ENCODE results near the gene GRB2. TPM values are rescaled to one million over a fixed set of nuclear protein-coding genes. Genes with fewer than 3 reads are reported as not detected.
A peak's percentile ranks its signal among the peaks of the same experiment; 100 is the strongest.
"Not testable (repeated sequence)": the region's sequence is repeated elsewhere in the genome, so short reads cannot be mapped to it uniquely, and the experiment has no call there.

The GRB2 gene
- 88.3 TPM for total RNA-seq

DNA sequence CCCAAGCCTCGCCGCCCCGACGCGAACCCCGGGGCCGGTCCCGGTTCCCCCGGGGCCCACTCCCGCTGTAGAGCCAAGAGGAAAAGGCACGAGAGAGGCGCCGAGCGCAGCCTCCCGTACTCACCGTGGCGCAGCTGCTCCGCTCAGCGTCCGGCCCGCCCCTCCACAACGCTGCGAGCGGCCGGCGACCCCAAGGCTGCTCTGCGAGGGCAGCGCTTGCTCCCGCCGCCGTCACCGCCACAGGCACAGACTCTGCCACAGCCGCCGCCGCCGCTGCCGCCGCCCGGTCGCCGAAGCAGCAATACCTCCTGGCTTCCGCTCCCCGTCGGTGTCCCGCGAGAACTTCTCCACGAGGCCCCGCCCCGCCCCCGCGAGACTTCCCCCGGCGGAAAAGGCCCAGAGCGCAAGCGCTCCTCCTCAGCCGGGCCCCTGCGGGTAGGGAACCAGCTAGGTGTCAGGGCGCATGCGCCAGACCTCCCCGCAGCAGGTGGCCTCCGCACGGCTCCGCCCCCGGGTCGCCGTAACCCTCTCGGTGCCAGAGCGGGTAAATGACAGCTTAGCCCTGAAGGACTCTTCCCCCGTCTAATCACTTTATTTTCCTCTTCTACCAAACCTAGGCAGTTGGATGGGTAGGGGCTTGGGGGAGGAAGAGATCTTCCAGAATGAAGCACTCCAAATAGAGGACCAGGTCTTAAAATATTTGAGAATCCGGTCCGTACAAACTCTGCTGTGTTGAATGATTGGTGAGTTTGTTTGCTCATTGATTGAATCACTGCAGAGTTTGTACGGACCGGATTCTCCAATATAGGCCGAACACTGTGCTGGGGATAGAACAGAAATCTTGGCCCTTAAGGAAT is at the start of gene GRB2:
GRB2 (minus strand) TSS at position 314 of the 857 bp plus-strand sequence. CDS start 12,050 bp downstream, outside the sequence.
- peak; percentile 94 to 98 (median 97) for DNase-seq (ENCODE audit: low read depth in 2 of 3, low spot score in 2 of 3)

DNA sequence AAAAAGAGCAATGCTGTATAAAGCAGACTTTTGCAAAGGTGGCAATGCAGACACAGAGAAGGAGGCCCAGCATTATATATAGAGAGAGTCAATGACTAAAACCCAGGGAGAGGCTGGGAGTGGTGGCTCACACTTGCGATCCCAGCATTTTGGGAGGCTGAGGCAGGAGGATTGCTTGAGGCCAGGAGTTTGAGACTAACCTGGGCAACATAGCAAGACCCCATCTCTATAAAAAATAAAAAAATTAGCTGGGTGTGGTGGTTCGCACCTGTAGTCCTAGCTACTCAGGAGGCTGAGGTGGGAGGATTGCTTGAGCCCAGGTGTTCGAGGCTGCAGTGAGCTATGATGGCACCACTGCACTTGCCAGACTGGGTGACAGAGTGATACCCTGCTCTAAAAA is 49.2 kb upstream of the GRB2 start:
- not testable (repeated sequence) for DNase-seq (ENCODE audit: low read depth in 2 of 3, low spot score in 2 of 3)

- peak in 2 of 3 donors; percentile 24 to 83 for DNase-seq (ENCODE audit: low read depth in 2 of 3, low spot score in 2 of 3)
Observed at GRCh38 chr17:75454193-75454592, 48.7 kb upstream of the GRB2 start.

DNA sequence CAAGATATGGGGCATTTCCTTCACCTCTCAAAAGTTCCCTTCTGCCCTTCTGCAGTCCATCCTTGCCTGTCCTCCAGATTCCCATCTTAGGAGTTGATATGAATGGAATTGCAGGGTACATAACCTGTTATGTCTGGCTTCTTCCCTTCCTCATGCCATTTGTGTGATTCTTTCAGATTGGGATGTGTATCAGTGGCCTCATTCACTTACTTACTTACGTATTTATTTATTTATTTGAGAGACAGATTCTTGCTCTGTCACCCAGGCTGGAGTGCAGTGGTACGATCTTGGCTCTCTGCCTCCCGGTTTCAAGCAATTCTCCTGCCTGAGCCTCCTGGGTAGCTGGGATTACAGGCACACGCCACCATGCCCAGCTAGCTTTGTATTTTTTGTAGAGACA is 44.8 kb upstream of the GRB2 start:
- no peak for DNase-seq (ENCODE audit: low read depth in 2 of 3, low spot score in 2 of 3)

GRCh38 chr17:75447951-75448856 is 42.7 kb upstream of the GRB2 start:
- DNase-seq (ENCODE audit: low read depth in 2 of 3, low spot score in 2 of 3), result no peak

GRCh38 chr17:75445896-75446295 is 40.4 kb upstream of the GRB2 start:
- DNase-seq (ENCODE audit: low read depth in 2 of 3, low spot score in 2 of 3), result not testable (repeated sequence)

- no peak for DNase-seq (ENCODE audit: low read depth in 2 of 3, low spot score in 2 of 3)
Observed at GRCh38 chr17:75445296-75445695, 39.8 kb upstream of the GRB2 start.

DNA sequence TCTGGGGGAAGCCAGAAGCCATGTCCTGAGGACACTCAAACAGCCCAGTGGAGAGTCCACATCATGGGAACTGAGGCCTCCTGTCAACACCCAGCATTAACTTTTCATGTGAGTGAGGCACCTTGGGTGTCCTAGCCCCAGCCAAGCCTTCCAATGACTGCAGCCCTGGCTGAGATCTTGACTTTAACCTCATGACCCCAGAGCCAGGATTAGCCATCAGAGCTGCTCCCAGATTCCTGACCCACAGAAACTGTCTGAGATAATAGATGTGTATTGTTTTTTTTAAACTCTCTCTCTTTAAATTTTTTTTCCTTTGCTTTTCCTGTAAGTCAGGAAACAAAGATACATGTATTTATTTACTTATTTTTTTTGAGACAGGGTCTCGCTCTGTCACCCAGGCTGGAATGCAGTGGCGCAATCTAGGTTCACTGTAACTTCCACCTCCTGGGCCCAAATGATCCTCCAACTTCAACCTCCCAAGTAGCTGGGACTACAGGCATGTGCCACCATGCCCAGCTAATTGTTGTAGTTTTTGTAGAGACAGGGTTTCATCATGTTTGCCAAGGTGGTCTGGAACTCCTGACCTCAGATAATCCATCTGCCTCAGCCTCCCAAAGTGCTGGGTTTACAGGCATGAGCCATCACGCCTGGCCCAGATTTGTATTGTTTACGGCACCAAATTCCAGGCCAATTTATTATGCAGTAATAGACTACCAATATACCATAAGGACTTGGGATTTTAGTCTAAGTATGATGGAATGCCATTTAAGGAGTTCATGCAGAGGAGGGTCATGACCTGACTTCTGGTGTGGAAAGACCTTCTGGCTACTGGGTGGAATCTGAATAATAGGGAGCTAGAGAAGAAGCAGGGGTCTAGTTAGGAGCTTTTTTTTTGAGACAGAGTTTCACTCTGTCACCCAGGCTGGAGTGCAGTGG is 37.0 kb upstream of the GRB2 start:
- no peak for DNase-seq (ENCODE audit: low read depth in 2 of 3, low spot score in 2 of 3)

DNA sequence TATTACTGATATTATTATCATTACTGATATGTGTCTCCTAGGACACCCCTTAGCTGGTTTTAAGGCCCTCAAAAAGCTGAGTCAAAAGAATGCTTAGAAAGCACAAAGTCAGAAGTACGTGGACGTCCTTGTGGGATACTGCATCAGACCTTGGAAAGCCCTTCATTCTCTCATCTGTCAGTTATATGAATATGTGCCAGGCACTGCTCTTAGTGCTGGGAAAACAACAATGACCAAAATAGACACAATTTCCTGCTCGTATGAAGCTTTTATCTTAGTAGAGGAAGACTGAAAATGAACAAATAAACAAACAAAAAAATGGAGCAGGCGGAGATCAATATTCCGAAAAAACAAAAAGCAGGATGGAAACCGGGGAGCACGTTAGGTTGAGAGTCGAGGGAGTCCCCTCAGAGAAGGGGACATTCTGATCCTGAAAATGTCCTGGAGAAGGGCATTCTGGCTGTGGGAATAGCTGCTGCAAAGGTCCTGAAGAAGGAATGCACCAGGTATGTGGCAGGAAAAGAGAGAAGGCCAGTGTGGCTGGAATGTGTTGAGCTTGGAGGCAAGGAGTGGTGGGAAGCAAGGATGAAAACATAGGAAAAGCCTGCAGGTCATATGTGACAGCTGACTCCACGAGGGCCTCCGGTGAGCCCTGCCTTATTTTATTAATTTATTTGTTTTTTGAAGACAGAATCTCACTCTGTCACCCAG is 35.4 kb upstream of the GRB2 start:
- no peak for DNase-seq (ENCODE audit: low read depth in 2 of 3, low spot score in 2 of 3)

- no peak for DNase-seq (ENCODE audit: low read depth in 2 of 3, low spot score in 2 of 3)
Observed at GRCh38 chr17:75439287-75439686, 33.8 kb upstream of the GRB2 start.

DNA sequence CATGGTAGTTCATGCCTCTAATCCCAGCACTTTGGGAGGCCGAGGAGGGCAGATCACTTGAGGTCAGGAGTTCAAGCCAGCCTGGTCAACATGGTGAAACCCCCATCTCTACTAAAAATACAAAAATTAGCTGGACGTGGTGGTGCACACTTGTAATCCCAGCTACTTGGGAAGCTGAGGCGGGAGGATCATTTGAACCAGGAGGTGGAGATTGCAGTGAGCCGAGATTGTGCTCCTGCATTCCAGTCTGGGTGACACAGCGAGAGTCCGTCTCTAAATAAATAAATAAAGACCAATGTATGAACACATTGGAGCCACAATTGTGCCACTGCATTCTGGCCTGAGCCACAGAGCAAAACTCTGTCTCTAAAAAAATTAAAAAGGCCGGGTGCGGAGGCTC is 31.9 kb upstream of the GRB2 start:
- DNase-seq (ENCODE audit: low read depth in 2 of 3, low spot score in 2 of 3), result not testable (repeated sequence)

DNA sequence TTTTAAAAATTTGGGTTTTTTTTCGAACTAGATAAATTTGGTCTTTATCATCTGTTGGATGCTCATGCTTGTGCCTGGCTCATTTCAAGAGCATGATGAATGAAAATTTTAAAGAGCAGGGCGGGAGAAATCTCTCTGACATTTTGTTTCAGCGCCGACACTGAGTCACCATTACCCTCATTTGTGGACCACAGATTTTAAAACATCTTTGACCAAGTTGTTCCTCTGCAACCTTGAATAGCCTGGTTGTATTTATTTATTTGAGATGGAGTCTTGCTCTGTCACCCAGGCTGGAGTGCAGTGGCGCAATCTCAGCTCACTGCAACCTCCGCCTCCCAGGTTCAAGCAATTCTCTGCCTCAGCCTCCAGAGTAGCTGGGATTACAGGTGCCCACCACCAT is 29.0 kb upstream of the GRB2 start:
- not testable (repeated sequence) for DNase-seq (ENCODE audit: low read depth in 2 of 3, low spot score in 2 of 3)

- DNase-seq (ENCODE audit: low read depth in 2 of 3, low spot score in 2 of 3), result no peak
Observed at GRCh38 chr17:75433218-75433783, 27.8 kb upstream of the GRB2 start.

- no peak for DNase-seq (ENCODE audit: low read depth in 2 of 3, low spot score in 2 of 3)
Observed at GRCh38 chr17:75430159-75430974, 24.9 kb upstream of the GRB2 start.

- DNase-seq (ENCODE audit: low read depth in 2 of 3, low spot score in 2 of 3), result no peak
Observed at GRCh38 chr17:75428543-75429469, 23.3 kb upstream of the GRB2 start.

GRCh38 chr17:75418531-75418930 is 13.1 kb upstream of the GRB2 start:
- no peak for DNase-seq (ENCODE audit: low read depth in 2 of 3, low spot score in 2 of 3)

GRCh38 chr17:75417054-75417580 is 11.6 kb upstream of the GRB2 start:
- DNase-seq (ENCODE audit: low read depth in 2 of 3, low spot score in 2 of 3), result no peak
